IMR-90 (cell line): ENCODE results near the gene ABT1. TPM values are rescaled to one million over a fixed set of nuclear protein-coding genes. Genes with fewer than 3 reads are reported as not detected.

Experiments
- ATAC-seq: fragments of 200-7000 bp; cut with Tn5 transposase; 2 replicates; pipeline ENCODE4 v1.9.1; 2020; ENCODE audit warnings: low read depth, mild to moderate bottlenecking, moderate library complexity
- BruUV-seq: library from RNA; stranded (reverse); fragments of 400-500 nt; replicated peaks from 2 replicates; lab custom pipeline; 2021; lab: Mats Ljungman, UMichigan
- CTCF ChIA-PET: fragments of 300-600 bp; formaldehyde crosslinking; extraction: SDS; loops from one replicate; lab custom pipeline; 2021; ENCODE audit warnings: antibody characterized with exemption; lab: Yijun Ruan, JAX
- POLR2A ChIA-PET: fragments of 300-600 bp; sonication (Branson Sonifier 250); formaldehyde crosslinking; loops from one replicate; lab custom pipeline; 2022; ENCODE audit warnings: antibody characterized with exemption; ENCODE audit not compliant: unreplicated experiment; lab: Charles Lee
- DNase-seq: peaks from one replicate; pipeline ENCODE4 v3.0.0; 2013
- H2AFZ ChIP-seq: replicated peaks from 2 replicates; pipeline ENCODE3; 2013; ENCODE audit warnings: low read length, mild to moderate bottlenecking; ENCODE audit not compliant: poor library complexity
- H2AK5ac ChIP-seq: 2 replicates; pipeline ENCODE4 v1.6.1; 2013; ENCODE audit warnings: low read depth, low read length, inconsistent platforms
- H2AK9ac ChIP-seq: replicated peaks from 2 replicates; pipeline ENCODE3; 2013; ENCODE audit warnings: mild to moderate bottlenecking, low read depth, low read length, moderate library complexity; ENCODE audit not compliant: poor library complexity
- H2BK120ac ChIP-seq: 2 replicates; pipeline ENCODE4 v1.6.1; 2013; ENCODE audit warnings: low read depth, low read length, inconsistent platforms
- H2BK15ac ChIP-seq: 3 replicates; pipeline ENCODE4 v1.6.1; 2013; ENCODE audit warnings: low read depth, low read length, inconsistent platforms
- H2BK20ac ChIP-seq: 2 replicates; pipeline ENCODE4 v1.6.1; 2013; ENCODE audit warnings: low read depth, mild to moderate bottlenecking, inconsistent platforms, low read length, moderate library complexity
- H2BK5ac ChIP-seq: 2 replicates; pipeline ENCODE4 v1.6.1; 2013; ENCODE audit warnings: mild to moderate bottlenecking, low read depth, low read length, inconsistent platforms; ENCODE audit not compliant: poor library complexity, severe bottlenecking
- H3K14ac ChIP-seq: replicated peaks from 2 replicates; pipeline ENCODE4 v1.6.1; 2013; ENCODE audit warnings: low read depth, low read length, inconsistent platforms
- H3K18ac ChIP-seq: 2 replicates; pipeline ENCODE4 v1.6.1; 2013; ENCODE audit warnings: low read depth, low read length, control low read depth
- H3K23ac ChIP-seq: 2 replicates; pipeline ENCODE4 v1.6.1; 2013; ENCODE audit warnings: low read depth, low read length, inconsistent platforms
- H3K27ac ChIP-seq: 2 replicates; pipeline ENCODE4 v1.5.1; 2013; ENCODE audit warnings: mild to moderate bottlenecking, control low read depth, low read length; ENCODE audit not compliant: insufficient read depth
- H3K27me3 ChIP-seq: 2 replicates; pipeline ENCODE4 v1.6.1; 2013; ENCODE audit warnings: low read length; ENCODE audit not compliant: control insufficient read depth, insufficient read depth
- H3K36me3 ChIP-seq: 2 replicates; pipeline ENCODE4 v1.6.1; 2013; ENCODE audit warnings: low read length, mixed read lengths; ENCODE audit not compliant: control insufficient read depth, insufficient read depth
- H3K4ac ChIP-seq: 2 replicates; pipeline ENCODE4 v1.6.1; 2013; ENCODE audit warnings: low read depth, low read length, inconsistent platforms
- H3K4me1 ChIP-seq: 2 replicates; pipeline ENCODE4 v1.6.1; 2013; ENCODE audit warnings: low read length, mixed read lengths; ENCODE audit not compliant: control insufficient read depth, insufficient read depth
- H3K4me2 ChIP-seq: 2 replicates; pipeline ENCODE4 v1.6.1; 2013; ENCODE audit warnings: low read depth, mild to moderate bottlenecking, control low read depth, low read length, moderate library complexity
- H3K4me3 ChIP-seq: 2 replicates; pipeline ENCODE4 v1.5.1; 2013; ENCODE audit warnings: low read depth, mild to moderate bottlenecking, control low read depth, low read length, moderate library complexity; ENCODE audit not compliant: insufficient read depth
- H3K56ac ChIP-seq: 2 replicates; pipeline ENCODE4 v1.6.1; 2013; ENCODE audit warnings: low read length, inconsistent platforms; ENCODE audit not compliant: insufficient read depth; ENCODE audit errors: extremely low read depth
- H3K79me1 ChIP-seq, 2 experiments: 2 replicates each; pipeline ENCODE4 v1.6.1; 2013; ENCODE audit warnings: low read length in 2 of 2, inconsistent platforms in 1 of 2, low read depth in 1 of 2
- H3K9ac ChIP-seq: 2 replicates; pipeline ENCODE4 v1.6.1; 2013; ENCODE audit warnings: low read depth, low read length, control low read depth
- H3K9me1 ChIP-seq: 2 replicates; pipeline ENCODE4 v1.6.1; 2013; ENCODE audit warnings: low read length, inconsistent platforms; ENCODE audit not compliant: insufficient read depth
- H3K9me3 ChIP-seq: 2 replicates; pipeline ENCODE4 v1.6.1; 2013; ENCODE audit warnings: low read length; ENCODE audit not compliant: control insufficient read depth, insufficient read depth
- H4K20me1 ChIP-seq: 2 replicates; pipeline ENCODE4 v1.6.1; 2013; ENCODE audit warnings: low read length, inconsistent platforms; ENCODE audit not compliant: insufficient read depth
- H4K5ac ChIP-seq: 2 replicates; pipeline ENCODE4 v1.6.1; 2013; ENCODE audit warnings: mild to moderate bottlenecking, low read depth, low read length, control low read depth
- H4K8ac ChIP-seq, 2 experiments: 2 replicates each; pipeline ENCODE4 v1.6.1; 2013; ENCODE audit warnings: low read depth in 2 of 2, low read length in 2 of 2, control low read depth in 1 of 2, inconsistent platforms in 1 of 2
- H4K91ac ChIP-seq: 2 replicates; pipeline ENCODE4 v1.6.1; 2013; ENCODE audit warnings: low read depth, low read length, inconsistent platforms; ENCODE audit not compliant: insufficient read depth
- CEBPB ChIP-seq: IDR thresholded peaks from 2 replicates; pipeline ENCODE4 v1.6.1; 2012; ENCODE audit warnings: low read depth, low read length, improper control_type of control experiment
- CHD1 ChIP-seq: IDR thresholded peaks from 2 replicates; pipeline ENCODE4 v1.6.1; 2012; ENCODE audit warnings: low read depth, low read length, improper control_type of control experiment
- CTCF ChIP-seq: conservative IDR thresholded peaks from 2 replicates; pipeline ENCODE4 v1.5.1; 2012; ENCODE audit warnings: mild to moderate bottlenecking, low read depth, low read length, improper control_type of control experiment
- FOS ChIP-seq: fragments of 150-350 bp; IDR thresholded peaks from 2 replicates; pipeline ENCODE4 v1.6.1; 2016; ENCODE audit warnings: low read depth, low read length
- MAFK ChIP-seq: IDR thresholded peaks from 2 replicates; pipeline ENCODE4 v1.6.1; 2012; ENCODE audit warnings: low read depth, low read length, improper control_type of control experiment
- MAZ ChIP-seq: IDR thresholded peaks from 2 replicates; pipeline ENCODE4 v1.6.1; 2012; ENCODE audit warnings: low read depth, mild to moderate bottlenecking, low read length, improper control_type of control experiment, moderate library complexity, borderline replicate concordance
- MXI1 ChIP-seq: IDR thresholded peaks from 2 replicates; pipeline ENCODE4 v1.6.1; 2012; ENCODE audit warnings: low read depth, mild to moderate bottlenecking, low read length, moderate library complexity, borderline replicate concordance
- POLR2A ChIP-seq: IDR thresholded peaks from 2 replicates; pipeline ENCODE4 v1.6.1; 2012; ENCODE audit warnings: mild to moderate bottlenecking, low read depth, low read length
- RAD21 ChIP-seq: IDR thresholded peaks from 2 replicates; pipeline ENCODE4 v1.6.1; 2012; ENCODE audit warnings: low read length, improper control_type of control experiment
- RFX5 ChIP-seq: IDR thresholded peaks from 2 replicates; pipeline ENCODE4 v1.8.0; 2012; ENCODE audit warnings: low read depth, mild to moderate bottlenecking, low read length, moderate library complexity
- SMC3 ChIP-seq: fragments of 150-350 bp; IDR thresholded peaks from 2 replicates; pipeline ENCODE4 v1.6.1; 2016; ENCODE audit warnings: low read depth, mild to moderate bottlenecking, antibody characterized with exemption, low read length, moderate library complexity
- WGBS, 2 experiments: methylation state at CpG; one replicate each; pipeline versions ENCODE4 v1.1.5 to v1.1.7; 2013; ENCODE audit warnings: missing lambda C conversion rate in 2 of 2; ENCODE audit not compliant: insufficient read length in 1 of 2; ENCODE audit errors: extremely low coverage in 2 of 2; 5-methylcytosine and 5-hydroxymethylcytosine counted together
- dilution Hi-C: fragments of 300-500 bp; cut with HindIII; formaldehyde crosslinking; loops from one replicate; pipeline ENCODE4 v1.14.3; 2018; ENCODE audit warnings: low sequenced_read_pairs; ENCODE audit not compliant: unreplicated experiment
- in situ Hi-C: fragments of 300-500 bp; cut with MboI; formaldehyde crosslinking; loops from 3 replicates; pipeline ENCODE4 v1.14.3; 2019; ENCODE audit warnings: low sequenced_read_pairs, inconsistent platforms, mixed read lengths
- intact Hi-C: fragments of 100-400 bp; cut with micrococcal nuclease; formaldehyde crosslinking; loops from 2 replicates; pipeline ENCODE4 v1.10.0; 2022
- polyA plus RNA-seq, 3 experiments: library from polyadenylated mRNA; depleted of rRNA; stranded (reverse); fragments of >200 nt; gene quantifications; 2 replicates each; pipeline ENCODE4 v1.2.3, GENCODE V29; 2012; ENCODE audit warnings: low replicate concordance in 1 of 3
- total RNA-seq: library from RNA; depleted of rRNA; stranded (reverse); fragments of >200 nt; gene quantifications from 2 replicates; pipeline ENCODE4 v1.2.3, GENCODE V29; 2012
- TF ChIP-seq, protein P1 (sequence below): fragments of 150-350 bp; IDR thresholded peaks from 2 replicates; pipeline ENCODE4 v1.6.1; 2016; ENCODE audit warnings: low read depth, mild to moderate bottlenecking, low read length, moderate library complexity, borderline replicate concordance
- TF ChIP-seq, protein P2 (sequence below): fragments of 150-350 bp; IDR thresholded peaks from 2 replicates; pipeline ENCODE4 v1.6.1; 2017; ENCODE audit warnings: mild to moderate bottlenecking, antibody characterized with exemption, low read length, low read depth

ABT1 gene
- total and polyA plus RNA-seq, 2 of the 4 experiments (the other 2 are of a cell fraction), result 15.2 to 15.4 TPM

- Histone ChIP-seq H3K9ac (peak overlapping the region; percentile 42; the same call in 1 of the 2 replicates), H2BK5ac (peak overlapping the region; percentile 59), H3K27me3 (no peaks in the 10 kb centered on the region), H2AK9ac (peak overlapping the region; percentile 48), H2AK5ac (no peak overlapping the region), H3K36me3 (no peaks in the 10 kb centered on the region), H3K9me1 (no peaks in the 10 kb centered on the region), H4K20me1 (no peaks in the 10 kb centered on the region; the same call in 1 of the 2 replicates), H3K79me1 (no peaks in the 10 kb centered on the region), H2BK20ac (no peak overlapping the region), H3K23ac (no peak overlapping the region), H3K4me3 (peak overlapping the region; percentile 65), H3K18ac (no peak overlapping the region), H4K8ac (0 out of 4 replicates have a peak overlapping the region, but pooled peaks of 1 of the 2 experiments have one; percentile 13), H4K91ac (no peak overlapping the region), H4K5ac (no peak overlapping the region), H3K56ac (no peak overlapping the region), H3K4me1 (no peaks in the 10 kb centered on the region), H2AFZ (peak overlapping the region; percentile 87), H3K4me2 (peak overlapping the region; percentile 59), H3K4ac (no peak overlapping the region), H3K27ac (no peak overlapping the region; the same call in 1 of the 2 replicates), H3K14ac (no peak overlapping the region), H2BK120ac (no peak overlapping the region), H3K9me3 (no peaks in the 10 kb centered on the region), H2BK15ac (no peak overlapping the region)
- BruUV-seq, result no TSS peak
- intact Hi-C loops (loop anchor here (1.0 kb wide), 2 partner anchors 13 to 228 kb away; no protein-coding TSS in a partner anchor), in situ Hi-C loops (no loop called here), dilution Hi-C loops (no loop called here)
- POLR2A ChIA-PET, result interaction anchor here (0.6 kb wide), 1 partner anchor 12 kb away, joined by 3 read pairs; no protein-coding TSS in a partner anchor
- DNase-seq (peak; percentile 89), ATAC-seq (peak; percentile 61)
- CTCF ChIA-PET, result interaction anchor here (0.6 to 2.6 kb wide), 4 partner anchors 27 to 230 kb away, joined by 3 to 9 read pairs (median 4); no protein-coding TSS in a partner anchor
- WGBS, 2 experiments, result no CpG with 5 or more reads among the region's 34 CpGs
- TF ChIP-seq, protein P1, sequence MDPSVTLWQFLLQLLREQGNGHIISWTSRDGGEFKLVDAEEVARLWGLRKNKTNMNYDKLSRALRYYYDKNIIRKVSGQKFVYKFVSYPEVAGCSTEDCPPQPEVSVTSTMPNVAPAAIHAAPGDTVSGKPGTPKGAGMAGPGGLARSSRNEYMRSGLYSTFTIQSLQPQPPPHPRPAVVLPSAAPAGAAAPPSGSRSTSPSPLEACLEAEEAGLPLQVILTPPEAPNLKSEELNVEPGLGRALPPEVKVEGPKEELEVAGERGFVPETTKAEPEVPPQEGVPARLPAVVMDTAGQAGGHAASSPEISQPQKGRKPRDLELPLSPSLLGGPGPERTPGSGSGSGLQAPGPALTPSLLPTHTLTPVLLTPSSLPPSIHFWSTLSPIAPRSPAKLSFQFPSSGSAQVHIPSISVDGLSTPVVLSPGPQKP, result no peak
- TF ChIP-seq SMC3, result peak; percentile 18; the same call in 1 of the 2 replicates
- peak; percentile 95 for TF ChIP-seq FOS
- no peak for TF ChIP-seq MAFK
- peak; percentile 81; the same call in 1 of the 2 replicates for TF ChIP-seq CHD1
- TF ChIP-seq, protein P2, sequence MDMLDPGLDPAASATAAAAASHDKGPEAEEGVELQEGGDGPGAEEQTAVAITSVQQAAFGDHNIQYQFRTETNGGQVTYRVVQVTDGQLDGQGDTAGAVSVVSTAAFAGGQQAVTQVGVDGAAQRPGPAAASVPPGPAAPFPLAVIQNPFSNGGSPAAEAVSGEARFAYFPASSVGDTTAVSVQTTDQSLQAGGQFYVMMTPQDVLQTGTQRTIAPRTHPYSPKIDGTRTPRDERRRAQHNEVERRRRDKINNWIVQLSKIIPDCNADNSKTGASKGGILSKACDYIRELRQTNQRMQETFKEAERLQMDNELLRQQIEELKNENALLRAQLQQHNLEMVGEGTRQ, result no peak
- peak; percentile 54 for TF ChIP-seq RAD21
- TF ChIP-seq MXI1, result no peak
- TF ChIP-seq CTCF, result peak; percentile 45
- TF ChIP-seq MAZ, result no peak
- no peak for TF ChIP-seq RFX5
- no peak for TF ChIP-seq POLR2A
- TF ChIP-seq CEBPB, result peak; percentile 98
Measured at GRCh38 chr6:26568601-26569432, 27.9 kb upstream of the ABT1 start.
